Measurements from ENCODE around the gene TMEM72. TPM values are rescaled to one million over a fixed set of nuclear protein-coding genes. Genes with fewer than 3 reads are reported as not detected.

TMEM72 gene
- polyA plus RNA-seq, 1 donor, result 0.31 TPM

- Histone ChIP-seq H3K27ac (ENCODE audit: low read length) (no peak overlapping the region), H3K9me3 (ENCODE audit: control insufficient read depth, low read depth, low read length) (no peaks in the 10 kb centered on the region), H3K4me1 (ENCODE audit: control insufficient read depth, insufficient read depth, low read length) (peaks cover 58% of the 10 kb centered on the region), H3K36me3 (ENCODE audit: control insufficient read depth, insufficient read depth, low read length) (no peaks in the 10 kb centered on the region), H3K4me3 (ENCODE audit: low read length) (no peak overlapping the region), H3K27me3 (ENCODE audit: control insufficient read depth, insufficient read depth, low read length) (no peaks in the 10 kb centered on the region)
- no peak for DNase-seq
- no CpG with 5 or more reads among the region's 11 CpGs for WGBS (ENCODE audit: insufficient coverage, low lambda C conversion rate)
Observed at GRCh38 chr10:44961931-44962750, 51.0 kb downstream of the TMEM72 start.

GRCh38 chr10:44962870-44963738 is 52.0 kb downstream of the TMEM72 start:
- Histone ChIP-seq H3K27ac (ENCODE audit: low read length) (no peak overlapping the region), H3K36me3 (ENCODE audit: control insufficient read depth, insufficient read depth, low read length) (no peaks in the 10 kb centered on the region), H3K9me3 (ENCODE audit: control insufficient read depth, low read depth, low read length) (no peaks in the 10 kb centered on the region), H3K27me3 (ENCODE audit: control insufficient read depth, insufficient read depth, low read length) (no peaks in the 10 kb centered on the region), H3K4me3 (ENCODE audit: low read length) (no peak overlapping the region), H3K4me1 (ENCODE audit: control insufficient read depth, insufficient read depth, low read length) (peaks cover 54% of the 10 kb centered on the region)
- 80% methylated on average over 1 of the region's 19 CpGs for WGBS (ENCODE audit: insufficient coverage, low lambda C conversion rate)
- DNase-seq, result peak in 1 of 2 donors; percentile 17

GRCh38 chr10:44963772-44964633 is 52.9 kb downstream of the TMEM72 start:
- DNase-seq, result peak in 1 of 2 donors; percentile 75
- no CpG with 5 or more reads among the region's 15 CpGs for WGBS (ENCODE audit: insufficient coverage, low lambda C conversion rate)
- peaks cover 48% of the 10 kb centered on the region for H3K4me1 ChIP-seq (ENCODE audit: control insufficient read depth, insufficient read depth, low read length)

GRCh38 chr10:44965104-44965503 is 54.0 kb downstream of the TMEM72 start:
- H3K27ac ChIP-seq (ENCODE audit: low read length), result no peak overlapping the region
- H3K36me3 ChIP-seq (ENCODE audit: control insufficient read depth, insufficient read depth, low read length), result no peaks in the 10 kb centered on the region
- H3K4me1 ChIP-seq (ENCODE audit: control insufficient read depth, insufficient read depth, low read length), result peaks cover 43% of the 10 kb centered on the region
- H3K9me3 ChIP-seq (ENCODE audit: control insufficient read depth, low read depth, low read length), result no peaks in the 10 kb centered on the region
- whole genome bisulfite sequencing (ENCODE audit: insufficient coverage, low lambda C conversion rate), result no CpG with 5 or more reads among the region's 1 CpG
- no peak overlapping the region for H3K4me3 ChIP-seq (ENCODE audit: low read length)
- H3K27me3 ChIP-seq (ENCODE audit: control insufficient read depth, insufficient read depth, low read length), result no peaks in the 10 kb centered on the region
- no peak for DNase-seq

More at GRCh38 chr10:44963772-44964633, 52.9 kb downstream of the TMEM72 start:
- H3K36me3 ChIP-seq (ENCODE audit: control insufficient read depth, insufficient read depth, low read length), result no peaks in the 10 kb centered on the region
- no peaks in the 10 kb centered on the region for H3K27me3 ChIP-seq (ENCODE audit: control insufficient read depth, insufficient read depth, low read length)
- peak overlapping the region; percentile 57 for H3K27ac ChIP-seq (ENCODE audit: low read length)
- no peaks in the 10 kb centered on the region for H3K9me3 ChIP-seq (ENCODE audit: control insufficient read depth, low read depth, low read length)
- no peak overlapping the region for H3K4me3 ChIP-seq (ENCODE audit: low read length)

GRCh38 chr10:44965651-44966097 is 54.5 kb downstream of the TMEM72 start:
- Histone ChIP-seq H3K9me3 (ENCODE audit: control insufficient read depth, low read depth, low read length) (no peaks in the 10 kb centered on the region), H3K27ac (ENCODE audit: low read length) (peak overlapping the region; percentile 28), H3K27me3 (ENCODE audit: control insufficient read depth, insufficient read depth, low read length) (no peaks in the 10 kb centered on the region), H3K4me1 (ENCODE audit: control insufficient read depth, insufficient read depth, low read length) (peaks cover 37% of the 10 kb centered on the region), H3K4me3 (ENCODE audit: low read length) (no peak overlapping the region), H3K36me3 (ENCODE audit: control insufficient read depth, insufficient read depth, low read length) (no peaks in the 10 kb centered on the region)
- DNase-seq, result no peak
- WGBS (ENCODE audit: insufficient coverage, low lambda C conversion rate), result 80% methylated on average over 1 of the region's 6 CpGs

GRCh38 chr10:44966129-44966815 is 55.1 kb downstream of the TMEM72 start:
- WGBS (ENCODE audit: insufficient coverage, low lambda C conversion rate), result no CpG with 5 or more reads among the region's 8 CpGs
- Histone ChIP-seq H3K27me3 (ENCODE audit: control insufficient read depth, insufficient read depth, low read length) (no peaks in the 10 kb centered on the region), H3K4me1 (ENCODE audit: control insufficient read depth, insufficient read depth, low read length) (peaks cover 31% of the 10 kb centered on the region), H3K9me3 (ENCODE audit: control insufficient read depth, low read depth, low read length) (no peaks in the 10 kb centered on the region), H3K36me3 (ENCODE audit: control insufficient read depth, insufficient read depth, low read length) (peaks cover 3% of the 10 kb centered on the region), H3K27ac (ENCODE audit: low read length) (peak overlapping the region; percentile 28), H3K4me3 (ENCODE audit: low read length) (no peak overlapping the region)
- peak; percentile 73 to 83 for DNase-seq

GRCh38 chr10:44966816-44967509 is 55.8 kb downstream of the TMEM72 start:
- Histone ChIP-seq H3K27ac (ENCODE audit: low read length) (no peak overlapping the region), H3K36me3 (ENCODE audit: control insufficient read depth, insufficient read depth, low read length) (peaks cover 10% of the 10 kb centered on the region), H3K4me3 (ENCODE audit: low read length) (no peak overlapping the region), H3K27me3 (ENCODE audit: control insufficient read depth, insufficient read depth, low read length) (no peaks in the 10 kb centered on the region), H3K9me3 (ENCODE audit: control insufficient read depth, low read depth, low read length) (no peaks in the 10 kb centered on the region), H3K4me1 (ENCODE audit: control insufficient read depth, insufficient read depth, low read length) (peaks cover 28% of the 10 kb centered on the region)
- DNase-seq, result no peak
- no CpG with 5 or more reads among the region's 8 CpGs for WGBS (ENCODE audit: insufficient coverage, low lambda C conversion rate)

- H3K9me3 ChIP-seq (ENCODE audit: control insufficient read depth, low read depth, low read length), result no peaks in the 10 kb centered on the region
- H3K36me3 ChIP-seq (ENCODE audit: control insufficient read depth, insufficient read depth, low read length), result peaks cover 14% of the 10 kb centered on the region
- no CpG with 5 or more reads among the region's 4 CpGs for WGBS (ENCODE audit: insufficient coverage, low lambda C conversion rate)
- no peak overlapping the region for H3K4me3 ChIP-seq (ENCODE audit: low read length)
- peaks cover 28% of the 10 kb centered on the region for H3K4me1 ChIP-seq (ENCODE audit: control insufficient read depth, insufficient read depth, low read length)
- no peak for DNase-seq
- no peak overlapping the region for H3K27ac ChIP-seq (ENCODE audit: low read length)
- H3K27me3 ChIP-seq (ENCODE audit: control insufficient read depth, insufficient read depth, low read length), result no peaks in the 10 kb centered on the region
Observed at GRCh38 chr10:44967616-44968015, 56.5 kb downstream of the TMEM72 start.

- DNase-seq, result peak in 1 of 2 donors; percentile 11
- H3K4me3 ChIP-seq (ENCODE audit: low read length), result no peak overlapping the region
- H3K9me3 ChIP-seq (ENCODE audit: control insufficient read depth, low read depth, low read length), result no peaks in the 10 kb centered on the region
- peaks cover 15% of the 10 kb centered on the region for H3K36me3 ChIP-seq (ENCODE audit: control insufficient read depth, insufficient read depth, low read length)
- no peaks in the 10 kb centered on the region for H3K27me3 ChIP-seq (ENCODE audit: control insufficient read depth, insufficient read depth, low read length)
- H3K27ac ChIP-seq (ENCODE audit: low read length), result no peak overlapping the region
- WGBS (ENCODE audit: insufficient coverage, low lambda C conversion rate), result no CpG with 5 or more reads among the region's 3 CpGs
- H3K4me1 ChIP-seq (ENCODE audit: control insufficient read depth, insufficient read depth, low read length), result peaks cover 28% of the 10 kb centered on the region
Observed at GRCh38 chr10:44968091-44968490, 57.0 kb downstream of the TMEM72 start.
